NCI-H128 (cell line): Measurements from ENCODE around the gene TMEM129.

Experiments
- DNase-seq: peaks from one replicate; lab custom pipeline; 2025; ENCODE audit not compliant: unreplicated experiment; lab: John Stamatoyannopoulos, UW

Gene TMEM129

GRCh38 chr4:1670279-1670678 lies 50.8 kb downstream of the TMEM129 start:
- no peak for DNase-seq

GRCh38 chr4:1669850-1670249 lies 51.3 kb downstream of the TMEM129 start:
- DNase-seq: no peak

DNA sequence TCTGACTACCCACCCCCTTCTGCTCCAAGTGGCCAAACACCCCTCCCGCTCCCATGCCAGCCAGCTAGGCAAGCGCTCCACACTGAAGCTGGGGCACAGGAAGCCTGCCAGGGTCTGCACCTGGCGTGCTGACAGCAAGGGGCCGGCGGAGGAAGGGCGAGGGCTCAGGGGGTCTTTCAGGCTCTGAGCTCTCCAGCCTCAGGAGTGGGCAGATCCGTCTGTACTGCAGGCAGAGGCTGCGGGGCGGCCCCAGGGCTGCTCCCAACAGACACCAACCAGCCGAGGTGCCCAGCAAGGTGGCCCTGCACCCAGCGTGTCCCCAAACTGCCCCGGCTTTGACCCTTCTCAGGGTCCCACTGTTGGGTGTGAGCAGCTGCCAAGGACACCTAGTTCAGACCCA lies 51.9 kb downstream of the TMEM129 start:
- DNase-seq: no peak

GRCh38 chr4:1668488-1668840 lies 52.7 kb downstream of the TMEM129 start:
- DNase-seq: no peak

- no peak for DNase-seq
Measured at GRCh38 chr4:1667273-1667672, 53.9 kb downstream of the TMEM129 start.

GRCh38 chr4:1666391-1666790 lies 54.7 kb downstream of the TMEM129 start:
- DNase-seq: no peak
